Activated naive CD8-positive, alpha-beta T cell treated with anti-CD3 and anti-CD28 coated beads for 36 hours (primary cell): ENCODE data around the gene UBE2J2. TPM values are rescaled to one million over a fixed set of nuclear protein-coding genes. Genes with fewer than 3 reads are reported as not detected.

Experiments
- DNase-seq: peaks from one replicate; pipeline ENCODE4 v3.0.0; 2021
- H3K27ac Mint-ChIP-seq: one replicate; pipeline ENCODE4 v1.8.0; 2022; ENCODE audit warnings: mild to moderate bottlenecking, moderate library complexity, mixed read lengths
- H3K27me3 Mint-ChIP-seq: one replicate; pipeline ENCODE4 v1.8.0; 2022; ENCODE audit warnings: mild to moderate bottlenecking, mixed read lengths
- H3K36me3 Mint-ChIP-seq: one replicate; pipeline ENCODE4 v1.8.0; 2021; ENCODE audit warnings: mild to moderate bottlenecking, mixed read lengths
- H3K4me1 Mint-ChIP-seq: one replicate; pipeline ENCODE4 v1.8.0; 2021; ENCODE audit warnings: mixed read lengths
- H3K4me3 Mint-ChIP-seq: one replicate; pipeline ENCODE4 v1.8.0; 2022; ENCODE audit warnings: mild to moderate bottlenecking, moderate library complexity, mixed read lengths
- H3K9me3 Mint-ChIP-seq: one replicate; pipeline ENCODE4 v1.8.0; 2022; ENCODE audit warnings: mixed read lengths
- total RNA-seq, 2 experiments: library from RNA; stranded (reverse); gene quantifications; one replicate each; pipeline ENCODE4 v1.2.3, GENCODE V29; 2021

The UBE2J2 gene
- total RNA-seq, 2 experiments from 2014 or later: 69.9 to 70.6 TPM

- Mint-ChIP-seq H3K9me3 (no peaks in the 10 kb centered on the region), H3K4me1 (peaks cover 20% of the 10 kb centered on the region), H3K4me3 (peak overlapping the region; percentile 85), H3K27me3 (no peaks in the 10 kb centered on the region), H3K36me3 (no peaks in the 10 kb centered on the region), H3K27ac (no peak overlapping the region)
- no peak for DNase-seq
These were observed 31.0 kb upstream of the UBE2J2 start for GRCh38 chr1:1304331-1305299.

DNA sequence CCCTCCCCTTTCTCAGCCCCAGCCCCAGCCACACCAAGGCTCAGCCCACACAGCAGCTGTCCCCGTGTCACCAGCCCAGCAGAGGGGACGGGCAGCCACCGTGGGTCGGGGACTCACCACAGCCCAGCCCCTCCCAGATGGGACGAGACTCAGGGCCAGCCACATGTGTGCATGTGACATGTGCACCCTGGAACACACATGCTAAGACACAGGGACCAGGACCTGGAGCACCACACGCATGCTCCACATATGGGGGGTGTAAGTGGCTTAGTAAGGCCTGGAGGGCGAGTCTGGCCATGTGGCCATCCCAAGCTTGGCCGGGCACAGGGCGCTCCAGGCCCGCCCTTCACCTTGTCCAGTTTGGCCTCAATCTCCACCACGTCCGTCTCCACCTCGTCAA, 30.1 kb upstream of the UBE2J2 start:
- Mint-ChIP-seq H3K9me3 (no peaks in the 10 kb centered on the region), H3K27ac (no peak overlapping the region)

DNA sequence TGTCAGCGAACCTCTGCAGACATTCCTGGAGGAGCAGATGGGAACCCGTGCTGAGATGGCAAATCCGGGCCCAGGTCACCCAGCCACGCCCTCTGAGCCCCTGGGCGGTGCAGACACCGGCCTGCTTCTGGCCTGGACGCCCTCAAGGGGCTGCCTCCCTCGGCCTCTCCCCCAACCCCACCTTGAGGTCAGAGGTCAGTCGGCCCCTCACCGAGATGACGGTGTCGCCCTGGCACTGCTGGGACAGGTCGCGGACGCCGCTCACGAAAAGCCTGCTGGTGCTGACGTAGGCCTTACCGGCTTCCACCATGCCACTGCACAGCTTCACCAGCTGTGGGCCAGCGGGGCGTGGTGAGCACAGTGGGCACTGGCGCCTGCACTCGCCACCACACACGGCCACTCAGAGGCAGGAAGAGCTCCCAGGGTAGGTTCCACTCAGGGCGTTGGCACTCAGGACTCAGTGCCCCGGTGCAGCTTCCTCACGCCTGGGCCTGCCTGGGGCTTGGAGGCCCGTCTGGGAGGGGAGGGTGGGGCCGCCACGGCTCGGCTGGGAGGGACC, 29.4 kb upstream of the UBE2J2 start:
- DNase-seq: no peak
- H3K9me3 Mint-ChIP-seq: no peaks in the 10 kb centered on the region
- H3K36me3 Mint-ChIP-seq: no peaks in the 10 kb centered on the region
- no peak overlapping the region for H3K27ac Mint-ChIP-seq
- peaks cover 20% of the 10 kb centered on the region for H3K4me1 Mint-ChIP-seq
- H3K4me3 Mint-ChIP-seq: no peak overlapping the region
- H3K27me3 Mint-ChIP-seq: no peaks in the 10 kb centered on the region

More for the DNA sequence above, 30.1 kb upstream of the UBE2J2 start:
- no peaks in the 10 kb centered on the region for H3K36me3 Mint-ChIP-seq
- no peak overlapping the region for H3K4me3 Mint-ChIP-seq
- no peak for DNase-seq
- H3K4me1 Mint-ChIP-seq: peaks cover 20% of the 10 kb centered on the region
- no peaks in the 10 kb centered on the region for H3K27me3 Mint-ChIP-seq

GRCh38 chr1:1302006-1302430, 28.4 kb upstream of the UBE2J2 start:
- H3K27ac Mint-ChIP-seq: no peak overlapping the region
- DNase-seq: no peak
- no peaks in the 10 kb centered on the region for H3K36me3 Mint-ChIP-seq
- peaks cover 18% of the 10 kb centered on the region for H3K4me1 Mint-ChIP-seq
- no peak overlapping the region for H3K4me3 Mint-ChIP-seq
- no peaks in the 10 kb centered on the region for H3K27me3 Mint-ChIP-seq
- no peaks in the 10 kb centered on the region for H3K9me3 Mint-ChIP-seq

- Mint-ChIP-seq H3K36me3 (no peaks in the 10 kb centered on the region), H3K27me3 (no peaks in the 10 kb centered on the region), H3K27ac (no peak overlapping the region), H3K9me3 (no peaks in the 10 kb centered on the region), H3K4me1 (peaks cover 5% of the 10 kb centered on the region), H3K4me3 (no peak overlapping the region)
- DNase-seq: no peak
These were observed 26.7 kb upstream of the UBE2J2 start for GRCh38 chr1:1300352-1300739.

GRCh38 chr1:1299686-1300351, 26.2 kb upstream of the UBE2J2 start:
- no peak overlapping the region for H3K27ac Mint-ChIP-seq
- peak; percentile 41 for DNase-seq
- H3K9me3 Mint-ChIP-seq: no peaks in the 10 kb centered on the region
- H3K4me3 Mint-ChIP-seq: no peak overlapping the region
- H3K27me3 Mint-ChIP-seq: no peaks in the 10 kb centered on the region
- no peaks in the 10 kb centered on the region for H3K36me3 Mint-ChIP-seq
- H3K4me1 Mint-ChIP-seq: peaks cover 2% of the 10 kb centered on the region

DNA sequence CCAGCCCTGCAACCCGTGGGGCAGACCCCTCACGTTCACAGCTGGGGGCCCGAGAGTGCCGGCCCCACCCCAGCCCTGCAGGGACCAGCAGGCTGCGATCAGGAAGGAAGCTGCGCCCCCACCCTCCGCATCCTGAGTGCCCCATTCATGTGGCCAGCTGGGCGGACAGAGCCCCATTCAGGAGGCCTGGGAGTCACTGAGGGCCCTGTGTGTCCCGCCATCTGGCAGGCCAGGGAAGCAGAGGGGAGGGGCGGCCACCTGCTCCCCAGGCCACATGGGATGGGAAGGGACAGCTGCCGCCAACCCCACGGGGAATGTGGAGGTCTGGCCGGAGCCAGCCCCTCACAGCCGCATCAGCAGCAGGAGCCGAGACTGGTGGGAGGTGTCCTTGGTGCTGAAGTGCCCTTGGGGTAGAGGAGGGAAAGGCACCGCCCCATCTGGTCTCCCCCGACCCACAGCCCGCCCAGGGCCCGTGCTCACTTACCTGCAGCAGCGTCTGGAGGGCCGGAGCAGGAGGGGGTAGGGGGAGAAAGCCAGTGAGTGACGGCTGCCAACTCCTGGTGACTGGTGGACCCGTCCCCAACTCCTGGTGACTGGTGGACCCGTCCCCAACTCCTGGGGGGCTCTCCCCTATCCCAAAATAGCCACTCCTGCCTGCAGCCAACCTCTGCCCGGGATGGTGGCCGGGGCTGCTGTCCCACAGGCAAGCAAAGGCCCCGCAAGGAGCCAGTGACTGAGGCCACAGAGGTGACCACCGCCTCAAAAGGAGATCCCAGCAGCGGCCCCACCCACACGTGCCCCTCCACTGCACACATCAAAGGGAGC, 25.4 kb upstream of the UBE2J2 start:
- no peaks in the 10 kb centered on the region for H3K4me1 Mint-ChIP-seq
- H3K27ac Mint-ChIP-seq: no peak overlapping the region
- no peak for DNase-seq
- no peaks in the 10 kb centered on the region for H3K9me3 Mint-ChIP-seq
- no peaks in the 10 kb centered on the region for H3K36me3 Mint-ChIP-seq
- H3K4me3 Mint-ChIP-seq: no peak overlapping the region
- no peaks in the 10 kb centered on the region for H3K27me3 Mint-ChIP-seq

- no peak overlapping the region for H3K27ac Mint-ChIP-seq
- no peak for DNase-seq
- H3K9me3 Mint-ChIP-seq: no peaks in the 10 kb centered on the region
- no peaks in the 10 kb centered on the region for H3K36me3 Mint-ChIP-seq
- H3K27me3 Mint-ChIP-seq: no peaks in the 10 kb centered on the region
- H3K4me3 Mint-ChIP-seq: no peak overlapping the region
- no peaks in the 10 kb centered on the region for H3K4me1 Mint-ChIP-seq
These were observed 24.3 kb upstream of the UBE2J2 start for GRCh38 chr1:1297802-1298424.

DNA sequence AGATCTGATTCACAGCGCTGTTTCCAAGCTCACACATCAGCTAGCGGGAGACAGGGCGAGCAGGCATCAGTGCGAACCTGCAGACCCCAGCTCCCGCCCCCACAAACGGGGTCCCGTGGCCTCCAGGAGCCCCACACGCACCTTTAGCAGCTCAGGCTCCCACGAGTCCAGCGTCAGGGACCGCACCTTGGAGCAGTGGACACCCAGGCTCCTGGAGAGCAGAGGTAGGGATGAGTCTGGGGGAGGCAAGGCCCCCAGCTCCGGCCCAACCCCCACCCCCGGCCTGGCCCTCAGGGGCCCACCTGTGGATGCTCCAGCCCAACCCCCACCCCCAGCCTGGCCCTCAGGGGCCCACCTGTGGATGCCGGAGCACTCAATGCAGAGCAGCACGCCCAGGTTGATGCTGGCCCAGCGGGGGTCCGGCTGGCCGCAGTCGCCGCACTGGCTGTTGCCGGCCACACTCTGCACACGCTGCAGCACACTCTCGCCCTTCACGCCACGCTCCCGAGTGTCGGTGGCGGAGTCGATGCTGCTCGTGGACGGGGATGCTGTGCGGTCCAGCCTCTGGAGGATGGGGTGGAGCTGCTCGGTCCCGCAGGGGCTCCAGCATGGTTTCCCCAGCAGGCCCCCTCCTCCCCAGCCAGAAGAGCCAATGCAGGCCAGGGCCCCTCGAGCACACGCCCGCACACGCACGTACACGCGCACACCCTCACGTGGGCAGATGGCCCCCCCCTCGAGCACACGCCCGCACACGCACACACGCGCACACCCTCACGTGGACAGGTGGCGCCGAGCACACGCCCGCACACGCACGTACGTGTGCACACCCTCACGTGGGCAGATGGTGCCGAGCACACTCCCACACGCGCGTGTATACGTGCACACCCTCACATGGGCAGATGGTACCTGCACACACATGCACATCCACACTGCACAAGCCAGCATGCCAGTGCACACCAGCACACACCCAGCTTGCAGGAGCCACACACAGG, 22.7 kb upstream of the UBE2J2 start:
- Mint-ChIP-seq H3K27me3 (no peaks in the 10 kb centered on the region), H3K27ac (no peak overlapping the region), H3K4me1 (no peaks in the 10 kb centered on the region), H3K9me3 (no peaks in the 10 kb centered on the region), H3K36me3 (no peaks in the 10 kb centered on the region), H3K4me3 (no peak overlapping the region)
- DNase-seq: no peak

GRCh38 chr1:1295154-1295923, 21.7 kb upstream of the UBE2J2 start:
- Mint-ChIP-seq H3K4me1 (no peaks in the 10 kb centered on the region), H3K36me3 (no peaks in the 10 kb centered on the region), H3K27me3 (no peaks in the 10 kb centered on the region), H3K9me3 (no peaks in the 10 kb centered on the region), H3K27ac (no peak overlapping the region), H3K4me3 (no peak overlapping the region)
- no peak for DNase-seq

DNA sequence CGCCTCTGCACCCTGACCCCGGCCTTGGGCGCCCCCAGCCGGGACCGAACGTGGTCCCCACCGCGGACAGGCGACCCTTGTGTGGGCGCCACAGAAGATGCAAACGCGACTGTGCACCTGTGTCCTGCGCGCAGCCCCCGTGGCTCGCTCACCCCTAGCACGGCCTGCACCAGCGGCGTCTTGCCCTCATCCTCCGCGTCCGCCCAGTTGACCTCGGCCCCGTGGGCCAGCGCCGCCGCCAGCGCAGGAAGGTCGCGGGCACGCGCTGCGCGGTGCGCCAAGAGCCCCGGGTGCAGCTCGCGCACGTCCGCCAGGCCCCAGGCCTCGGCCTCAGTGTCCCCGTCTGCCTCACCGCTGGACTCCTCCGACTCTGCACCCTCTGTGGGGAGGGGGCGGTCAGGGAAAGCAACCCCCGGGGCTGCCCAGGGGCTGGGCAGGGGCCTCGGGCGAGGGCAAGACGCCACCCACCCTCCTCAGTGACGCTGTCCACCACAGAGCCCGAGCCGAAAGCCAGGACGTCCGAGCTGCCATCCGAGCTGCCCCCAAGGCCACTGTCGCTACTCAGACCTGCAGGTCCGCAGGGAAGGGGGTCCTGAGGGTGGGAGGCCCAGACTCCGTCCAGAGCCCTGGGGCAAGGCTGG, 20.7 kb upstream of the UBE2J2 start:
- Mint-ChIP-seq H3K4me3 (no peak overlapping the region), H3K27me3 (no peaks in the 10 kb centered on the region), H3K4me1 (no peaks in the 10 kb centered on the region), H3K36me3 (no peaks in the 10 kb centered on the region), H3K9me3 (no peaks in the 10 kb centered on the region), H3K27ac (no peak overlapping the region)
- DNase-seq: no peak

DNA sequence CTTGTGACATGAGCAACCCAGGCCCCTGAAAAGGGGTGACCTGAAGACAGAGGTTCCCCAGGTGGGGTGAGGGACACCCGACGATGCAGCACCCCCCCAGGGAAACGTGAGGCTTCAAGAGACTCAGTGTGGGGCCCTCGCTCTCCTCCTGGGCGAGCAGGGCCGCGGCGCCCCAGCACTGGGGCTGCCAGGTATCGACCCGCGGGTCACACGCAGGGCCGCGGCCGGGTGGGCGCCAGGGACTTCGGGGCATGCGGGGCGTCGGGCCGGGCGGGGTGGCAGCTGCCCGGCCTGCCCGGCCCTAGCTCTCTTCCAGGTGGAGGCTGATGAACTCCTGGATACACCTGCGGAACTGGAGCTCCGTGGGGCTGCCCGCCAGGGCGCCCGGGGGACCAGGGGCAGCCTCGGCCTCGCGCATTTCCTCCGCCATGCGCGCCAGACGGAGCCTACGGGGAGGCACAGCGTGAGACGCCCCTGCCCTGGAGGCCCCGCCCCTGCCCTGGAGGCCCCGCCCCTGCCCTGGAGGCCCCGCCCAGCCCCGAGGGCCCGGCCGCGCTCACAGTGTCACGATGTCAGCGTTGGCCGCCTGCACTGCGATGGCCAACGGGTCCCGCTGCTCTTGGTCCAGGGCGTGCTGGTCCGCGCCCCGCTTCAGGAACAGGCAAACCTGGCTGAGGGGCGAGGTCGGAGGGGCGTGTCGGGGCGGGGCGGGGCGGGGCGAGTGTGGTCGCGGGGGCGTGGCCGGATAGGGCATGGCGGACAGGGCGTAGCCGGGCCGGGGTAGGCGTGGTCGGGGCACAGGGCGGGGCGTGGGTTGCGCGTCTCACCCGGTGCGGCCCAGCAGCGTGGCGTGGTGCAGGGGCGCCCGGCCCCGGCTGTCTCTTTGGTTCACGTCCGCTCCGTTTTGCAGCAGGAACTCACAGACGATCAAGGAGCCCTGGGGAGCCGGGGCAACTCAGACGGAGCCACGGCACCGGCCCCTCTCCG, 19.9 kb upstream of the UBE2J2 start:
- no peak overlapping the region for H3K4me3 Mint-ChIP-seq
- H3K9me3 Mint-ChIP-seq: no peaks in the 10 kb centered on the region
- DNase-seq: no peak
- no peaks in the 10 kb centered on the region for H3K4me1 Mint-ChIP-seq
- H3K27ac Mint-ChIP-seq: no peak overlapping the region
- H3K36me3 Mint-ChIP-seq: no peaks in the 10 kb centered on the region
- no peaks in the 10 kb centered on the region for H3K27me3 Mint-ChIP-seq
